HepG2 (cell line): ENCODE data around the gene CDC14B. TPM values are rescaled to one million over a fixed set of nuclear protein-coding genes. Genes with fewer than 3 reads are reported as not detected.

Experiments
- ATAC-seq: fragments of 200-7000 bp; cut with Tn5 transposase; 3 replicates; pipeline ENCODE4 v1.9.1; 2020; ENCODE audit warnings: mild to moderate bottlenecking, moderate library complexity
- BruUV-seq: library from RNA; stranded (reverse); fragments of 400-500 nt; replicated peaks from 2 replicates; lab custom pipeline; 2021; lab: Mats Ljungman, UMichigan
- CTCF ChIA-PET: fragments of 300-600 bp; formaldehyde crosslinking; extraction: SDS; loops from one replicate; lab custom pipeline; 2021; ENCODE audit warnings: low total read pairs, inconsistent platforms, low intra/inter-chr PET ratio; lab: Yijun Ruan, JAX
- POLR2A ChIA-PET: fragments of 350-600 bp; sonication (Branson Sonifier 250); formaldehyde crosslinking; loops from one replicate; lab custom pipeline; 2020; ENCODE audit warnings: antibody characterized with exemption, inconsistent platforms; lab: Yijun Ruan, JAX
- DNase-seq: peaks from one replicate; pipeline ENCODE4 v3.0.0-alpha.2; 2015; ENCODE audit warnings: low spot score
- FAIRE-seq: peaks from 3 replicates; lab custom pipeline; 2011; peaks lifted over from hg19 to GRCh38; lab: Jason Lieb, UNC
- H2AFZ ChIP-seq: one replicate; pipeline ENCODE4 v1.6.1; 2011; ENCODE audit warnings: low read length, inconsistent platforms
- H3K27ac ChIP-seq: fragments of 300-600 bp; 3 replicates; pipeline ENCODE4 v1.8.0; 2011; ENCODE audit warnings: mixed run types, mild to moderate bottlenecking, mixed read lengths, low read length, inconsistent platforms; ENCODE audit not compliant: insufficient read depth; ENCODE audit errors: extremely low read length
- H3K27me3 ChIP-seq, 2 experiments: fragments of 200-600 bp in 1 of 2; 2 replicates in 1 of 2; 3 replicates in 1 of 2; pipeline versions ENCODE4 v1.6.0 to v1.8.0; 2011; ENCODE audit warnings: low read length in 2 of 2, mild to moderate bottlenecking in 2 of 2, moderate library complexity in 2 of 2, inconsistent platforms in 1 of 2; ENCODE audit not compliant: insufficient read depth in 2 of 2, control insufficient read depth in 1 of 2
- H3K36me3 ChIP-seq, 2 experiments: fragments of 200-600 bp in 1 of 2; replicated peaks in 1 of 2; 2 replicates in 1 of 2; 3 replicates in 1 of 2; pipeline versions ENCODE4 v1.5.1 to v1.8.0; 2011; ENCODE audit warnings: low read length in 2 of 2, inconsistent platforms in 1 of 2; ENCODE audit not compliant: insufficient read depth in 2 of 2, control insufficient read depth in 1 of 2
- H3K4me1 ChIP-seq: 2 replicates; pipeline ENCODE4 v1.5.1; 2012; ENCODE audit warnings: low read length, inconsistent platforms; ENCODE audit not compliant: insufficient read depth
- H3K4me2 ChIP-seq: 2 replicates; pipeline ENCODE4 v1.6.0; 2011; ENCODE audit warnings: low read depth, low read length, inconsistent platforms
- H3K4me3 ChIP-seq, 3 experiments: fragments of 200-600 bp in 1 of 3; sonication (generic), shearing (Covaris generic) in 1 of 3; replicated peaks in 1 of 3; 2 replicates each; pipeline ENCODE4 v1.5.1; 2011 to 2016; ENCODE audit warnings: low read length in 3 of 3, inconsistent platforms in 2 of 3, low read depth in 2 of 3, mild to moderate bottlenecking in 2 of 3, control low read depth in 1 of 3, mixed read lengths in 1 of 3; ENCODE audit not compliant: insufficient read depth in 1 of 3
- H3K79me2 ChIP-seq: one replicate; pipeline ENCODE4 v1.6.1; 2011; ENCODE audit warnings: low read length, inconsistent platforms; ENCODE audit not compliant: insufficient read depth
- H3K9ac ChIP-seq: 2 replicates; pipeline ENCODE4 v1.6.0; 2011; ENCODE audit warnings: mild to moderate bottlenecking, low read depth, low read length, inconsistent platforms; ENCODE audit not compliant: insufficient read depth
- H3K9me3 ChIP-seq: 2 replicates; pipeline ENCODE4 v1.5.1; 2012; ENCODE audit warnings: mild to moderate bottlenecking, low read length
- H4K20me1 ChIP-seq: 2 replicates; pipeline ENCODE4 v1.6.0; 2011; ENCODE audit warnings: inconsistent platforms, mild to moderate bottlenecking, low read length, moderate library complexity; ENCODE audit not compliant: insufficient read depth
- WGBS: methylation state at CpG from one replicate; pipeline ENCODE4 v1.1.6; 2017; ENCODE audit warnings: low lambda C conversion rate; 5-methylcytosine and 5-hydroxymethylcytosine counted together
- in situ Hi-C: cut with HindIII; loops from 2 replicates; pipeline ENCODE4 v1.10.0; 2017; ENCODE audit warnings: low pct_unique_long_range_greater_than_20kb; ENCODE audit not compliant: extremely low pct_ligation_motif_present
- intact Hi-C: fragments of 100-400 bp; cut with micrococcal nuclease; formaldehyde crosslinking; loops from one replicate; pipeline ENCODE4 v1.10.0; 2022; ENCODE audit not compliant: unreplicated experiment
- polyA plus RNA-seq, 8 experiments: library from polyadenylated mRNA; depleted of rRNA in 3 of 8; stranded (reverse) in 7 of 8; unstranded in 1 of 8; fragments of >200 nt; fragmentation: Illumina TruSeq in 4 of 8; extraction: Trizol in 4 of 8; gene quantifications; 2 replicates each; pipeline versions ENCODE4 v1.2.1 to v1.2.3, GENCODE V29; 2011 to 2016; ENCODE audit warnings: low read depth in 4 of 8, missing spikeins in 1 of 8, mixed read lengths in 1 of 8; ENCODE audit not compliant: insufficient read depth in 1 of 8
- total RNA-seq, 5 experiments: library from RNA; depleted of rRNA; stranded (reverse); fragments of >200 nt; fragmentation: Illumina TruSeq; extraction: Trizol; gene quantifications; 2 replicates each; pipeline ENCODE4 v1.2.3, GENCODE V29; 2016; ENCODE audit warnings: low read depth in 1 of 5
- TF ChIP-seq, protein P1 (sequence below): sonication (generic); formaldehyde crosslinking; conservative IDR thresholded peaks from 2 replicates; pipeline ENCODE4 v1.4.0; 2020; ENCODE audit warnings: mild to moderate bottlenecking, missing genetic modification reagents, moderate library complexity
- TF ChIP-seq, protein P2 (sequence below): sonication (generic); formaldehyde crosslinking; IDR thresholded peaks from 2 replicates; pipeline ENCODE4 v1.4.0; 2020; ENCODE audit warnings: missing genetic modification reagents
- TF ChIP-seq, protein P3 (sequence below): sonication (generic); formaldehyde crosslinking; IDR thresholded peaks from 2 replicates; pipeline ENCODE4 v1.4.0; 2020; ENCODE audit warnings: missing genetic modification reagents, borderline replicate concordance

CDC14B gene
- total and polyA plus RNA-seq, 2 of the 13 experiments (the other 11 are each of a cell fraction or from before 2014, with no cell fraction given): 25.8 to 33.3 TPM

DNA sequence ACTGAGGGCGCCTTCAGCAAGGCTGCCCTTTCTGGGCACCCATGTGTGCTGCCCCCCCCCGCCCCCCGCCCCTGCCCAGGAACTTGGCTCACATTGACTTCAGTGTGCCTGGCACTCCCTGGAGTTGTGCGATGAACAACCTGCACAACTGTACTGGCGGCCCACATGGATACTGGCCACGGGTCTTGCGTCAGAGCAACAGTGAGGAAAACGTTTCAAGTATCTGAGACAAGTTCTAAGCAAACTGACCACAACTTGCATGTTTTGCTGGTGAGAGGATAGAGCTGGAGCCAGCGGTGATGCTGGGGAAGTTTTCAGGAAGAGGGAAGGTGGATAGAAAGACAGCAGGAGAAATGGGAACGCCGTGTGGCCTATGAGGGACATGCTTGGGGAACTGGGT lies 124.3 kb downstream of the CDC14B start:
- Histone ChIP-seq H3K27me3 (no peaks in the 10 kb centered on the region), H3K4me3 (no peak overlapping the region), H4K20me1 (no peaks in the 10 kb centered on the region), H2AFZ (no peak overlapping the region), H3K36me3 (peaks cover 7 to 12% of the 10 kb centered on the region in 2 experiments), H3K4me1 (peaks cover 42% of the 10 kb centered on the region), H3K27ac (no peak overlapping the region), H3K9ac (no peak overlapping the region), H3K9me3 (no peaks in the 10 kb centered on the region), H3K79me2 (no peaks in the 10 kb centered on the region), H3K4me2 (no peak overlapping the region)
- in situ Hi-C loops: no loop called here
- intact Hi-C loops: no loop called here
- ChIA-PET POLR2A (interaction anchor here (1.0 kb wide), 1 partner anchor 10 kb away, joined by 4 read pairs; no protein-coding TSS in a partner anchor), CTCF (no interaction called here)
- DNase-seq (no peak), ATAC-seq (no peak), FAIRE-seq (no peak)
- TF ChIP-seq, protein P1, sequence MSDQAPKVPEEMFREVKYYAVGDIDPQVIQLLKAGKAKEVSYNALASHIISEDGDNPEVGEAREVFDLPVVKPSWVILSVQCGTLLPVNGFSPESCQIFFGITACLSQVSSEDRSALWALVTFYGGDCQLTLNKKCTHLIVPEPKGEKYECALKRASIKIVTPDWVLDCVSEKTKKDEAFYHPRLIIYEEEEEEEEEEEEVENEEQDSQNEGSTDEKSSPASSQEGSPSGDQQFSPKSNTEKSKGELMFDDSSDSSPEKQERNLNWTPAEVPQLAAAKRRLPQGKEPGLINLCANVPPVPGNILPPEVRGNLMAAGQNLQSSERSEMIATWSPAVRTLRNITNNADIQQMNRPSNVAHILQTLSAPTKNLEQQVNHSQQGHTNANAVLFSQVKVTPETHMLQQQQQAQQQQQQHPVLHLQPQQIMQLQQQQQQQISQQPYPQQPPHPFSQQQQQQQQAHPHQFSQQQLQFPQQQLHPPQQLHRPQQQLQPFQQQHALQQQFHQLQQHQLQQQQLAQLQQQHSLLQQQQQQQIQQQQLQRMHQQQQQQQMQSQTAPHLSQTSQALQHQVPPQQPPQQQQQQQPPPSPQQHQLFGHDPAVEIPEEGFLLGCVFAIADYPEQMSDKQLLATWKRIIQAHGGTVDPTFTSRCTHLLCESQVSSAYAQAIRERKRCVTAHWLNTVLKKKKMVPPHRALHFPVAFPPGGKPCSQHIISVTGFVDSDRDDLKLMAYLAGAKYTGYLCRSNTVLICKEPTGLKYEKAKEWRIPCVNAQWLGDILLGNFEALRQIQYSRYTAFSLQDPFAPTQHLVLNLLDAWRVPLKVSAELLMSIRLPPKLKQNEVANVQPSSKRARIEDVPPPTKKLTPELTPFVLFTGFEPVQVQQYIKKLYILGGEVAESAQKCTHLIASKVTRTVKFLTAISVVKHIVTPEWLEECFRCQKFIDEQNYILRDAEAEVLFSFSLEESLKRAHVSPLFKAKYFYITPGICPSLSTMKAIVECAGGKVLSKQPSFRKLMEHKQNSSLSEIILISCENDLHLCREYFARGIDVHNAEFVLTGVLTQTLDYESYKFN (CRISPR knock-in tag): no peak
- TF ChIP-seq, protein P2, sequence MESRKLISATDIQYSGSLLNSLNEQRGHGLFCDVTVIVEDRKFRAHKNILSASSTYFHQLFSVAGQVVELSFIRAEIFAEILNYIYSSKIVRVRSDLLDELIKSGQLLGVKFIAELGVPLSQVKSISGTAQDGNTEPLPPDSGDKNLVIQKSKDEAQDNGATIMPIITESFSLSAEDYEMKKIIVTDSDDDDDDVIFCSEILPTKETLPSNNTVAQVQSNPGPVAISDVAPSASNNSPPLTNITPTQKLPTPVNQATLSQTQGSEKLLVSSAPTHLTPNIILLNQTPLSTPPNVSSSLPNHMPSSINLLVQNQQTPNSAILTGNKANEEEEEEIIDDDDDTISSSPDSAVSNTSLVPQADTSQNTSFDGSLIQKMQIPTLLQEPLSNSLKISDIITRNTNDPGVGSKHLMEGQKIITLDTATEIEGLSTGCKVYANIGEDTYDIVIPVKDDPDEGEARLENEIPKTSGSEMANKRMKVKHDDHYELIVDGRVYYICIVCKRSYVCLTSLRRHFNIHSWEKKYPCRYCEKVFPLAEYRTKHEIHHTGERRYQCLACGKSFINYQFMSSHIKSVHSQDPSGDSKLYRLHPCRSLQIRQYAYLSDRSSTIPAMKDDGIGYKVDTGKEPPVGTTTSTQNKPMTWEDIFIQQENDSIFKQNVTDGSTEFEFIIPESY (CRISPR knock-in tag): peak; percentile 25; the same call in 1 of the 2 replicates
- TF ChIP-seq, protein P3, sequence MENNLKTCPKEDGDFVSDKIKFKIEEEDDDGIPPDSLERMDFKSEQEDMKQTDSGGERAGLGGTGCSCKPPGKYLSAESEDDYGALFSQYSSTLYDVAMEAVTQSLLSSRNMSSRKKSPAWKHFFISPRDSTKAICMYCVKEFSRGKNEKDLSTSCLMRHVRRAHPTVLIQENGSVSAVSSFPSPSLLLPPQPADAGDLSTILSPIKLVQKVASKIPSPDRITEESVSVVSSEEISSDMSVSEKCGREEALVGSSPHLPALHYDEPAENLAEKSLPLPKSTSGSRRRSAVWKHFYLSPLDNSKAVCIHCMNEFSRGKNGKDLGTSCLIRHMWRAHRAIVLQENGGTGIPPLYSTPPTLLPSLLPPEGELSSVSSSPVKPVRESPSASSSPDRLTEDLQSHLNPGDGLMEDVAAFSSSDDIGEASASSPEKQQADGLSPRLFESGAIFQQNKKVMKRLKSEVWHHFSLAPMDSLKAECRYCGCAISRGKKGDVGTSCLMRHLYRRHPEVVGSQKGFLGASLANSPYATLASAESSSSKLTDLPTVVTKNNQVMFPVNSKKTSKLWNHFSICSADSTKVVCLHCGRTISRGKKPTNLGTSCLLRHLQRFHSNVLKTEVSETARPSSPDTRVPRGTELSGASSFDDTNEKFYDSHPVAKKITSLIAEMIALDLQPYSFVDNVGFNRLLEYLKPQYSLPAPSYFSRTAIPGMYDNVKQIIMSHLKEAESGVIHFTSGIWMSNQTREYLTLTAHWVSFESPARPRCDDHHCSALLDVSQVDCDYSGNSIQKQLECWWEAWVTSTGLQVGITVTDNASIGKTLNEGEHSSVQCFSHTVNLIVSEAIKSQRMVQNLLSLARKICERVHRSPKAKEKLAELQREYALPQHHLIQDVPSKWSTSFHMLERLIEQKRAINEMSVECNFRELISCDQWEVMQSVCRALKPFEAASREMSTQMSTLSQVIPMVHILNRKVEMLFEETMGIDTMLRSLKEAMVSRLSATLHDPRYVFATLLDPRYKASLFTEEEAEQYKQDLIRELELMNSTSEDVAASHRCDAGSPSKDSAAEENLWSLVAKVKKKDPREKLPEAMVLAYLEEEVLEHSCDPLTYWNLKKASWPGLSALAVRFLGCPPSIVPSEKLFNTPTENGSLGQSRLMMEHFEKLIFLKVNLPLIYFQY: no peak
- no TSS peak for BruUV-seq
- 96% methylated on average over 9 of the region's 11 CpGs for WGBS
